GM10266 (cell line): ENCODE measurements around the gene IGDCC3.

Experiments used
- DNase-seq: peaks from one replicate; pipeline ENCODE4 v3.0.0; 2012; ENCODE audit errors: extremely low spot score
- TF ChIP-seq, protein P1 (sequence below): IDR thresholded peaks from 2 replicates; pipeline ENCODE4 v1.5.1; 2012; ENCODE audit warnings: mild to moderate bottlenecking, low read depth; ENCODE audit not compliant: control insufficient read depth, insufficient read depth; ENCODE audit errors: missing control alignments

IGDCC3 gene

DNA sequence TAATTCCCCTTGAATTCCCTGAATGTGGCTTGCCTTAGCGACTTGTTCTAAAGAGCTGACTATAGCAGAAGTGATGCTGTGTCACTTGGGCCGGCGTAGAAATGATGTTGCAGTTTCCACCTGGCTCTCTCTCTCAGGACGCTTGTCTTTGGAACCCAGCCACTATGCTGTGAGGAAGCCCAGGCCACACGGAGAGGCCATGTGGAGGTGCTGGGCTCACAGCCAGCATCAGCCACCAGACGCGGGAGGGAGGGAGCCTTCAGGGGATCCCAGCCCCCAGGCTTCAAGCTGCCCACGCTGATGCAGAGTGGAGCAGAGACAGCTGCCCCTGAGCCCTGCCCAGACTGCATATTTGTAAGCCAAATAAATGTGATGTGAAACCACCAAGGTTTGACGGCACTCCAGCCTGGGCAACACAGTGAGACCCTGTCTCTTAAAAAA lies 54.7 kb downstream of the IGDCC3 start:
- DNase-seq, result no peak
- TF ChIP-seq, protein P1, sequence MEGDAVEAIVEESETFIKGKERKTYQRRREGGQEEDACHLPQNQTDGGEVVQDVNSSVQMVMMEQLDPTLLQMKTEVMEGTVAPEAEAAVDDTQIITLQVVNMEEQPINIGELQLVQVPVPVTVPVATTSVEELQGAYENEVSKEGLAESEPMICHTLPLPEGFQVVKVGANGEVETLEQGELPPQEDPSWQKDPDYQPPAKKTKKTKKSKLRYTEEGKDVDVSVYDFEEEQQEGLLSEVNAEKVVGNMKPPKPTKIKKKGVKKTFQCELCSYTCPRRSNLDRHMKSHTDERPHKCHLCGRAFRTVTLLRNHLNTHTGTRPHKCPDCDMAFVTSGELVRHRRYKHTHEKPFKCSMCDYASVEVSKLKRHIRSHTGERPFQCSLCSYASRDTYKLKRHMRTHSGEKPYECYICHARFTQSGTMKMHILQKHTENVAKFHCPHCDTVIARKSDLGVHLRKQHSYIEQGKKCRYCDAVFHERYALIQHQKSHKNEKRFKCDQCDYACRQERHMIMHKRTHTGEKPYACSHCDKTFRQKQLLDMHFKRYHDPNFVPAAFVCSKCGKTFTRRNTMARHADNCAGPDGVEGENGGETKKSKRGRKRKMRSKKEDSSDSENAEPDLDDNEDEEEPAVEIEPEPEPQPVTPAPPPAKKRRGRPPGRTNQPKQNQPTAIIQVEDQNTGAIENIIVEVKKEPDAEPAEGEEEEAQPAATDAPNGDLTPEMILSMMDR, result no peak

DNA sequence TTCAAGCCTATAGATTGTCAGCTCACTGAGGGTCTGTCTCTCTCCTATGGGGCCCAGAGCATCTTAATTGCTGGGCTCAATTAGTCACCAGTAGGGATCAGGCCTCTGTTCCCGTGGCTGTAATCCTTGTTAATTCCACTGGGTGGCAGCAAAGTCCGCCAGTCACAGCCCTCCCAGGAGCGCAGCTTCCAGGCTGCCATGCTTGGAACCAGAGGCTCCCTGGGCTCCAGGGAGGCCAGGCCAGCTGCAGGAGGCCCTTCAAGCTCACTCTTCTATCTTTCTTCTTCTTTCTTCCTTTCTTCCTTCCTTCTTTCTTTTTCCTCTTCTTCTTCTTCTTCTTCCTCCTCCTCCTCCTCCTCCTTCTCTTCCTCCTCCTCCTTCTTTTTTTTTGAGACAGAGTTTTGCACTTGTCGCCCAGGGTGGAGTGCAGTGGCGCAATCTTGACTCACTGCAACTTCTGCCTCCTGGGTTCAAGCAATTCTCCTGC lies 58.9 kb downstream of the IGDCC3 start:
- TF ChIP-seq, protein P1, result peak; percentile 85
- peak; percentile 86 for DNase-seq

DNA sequence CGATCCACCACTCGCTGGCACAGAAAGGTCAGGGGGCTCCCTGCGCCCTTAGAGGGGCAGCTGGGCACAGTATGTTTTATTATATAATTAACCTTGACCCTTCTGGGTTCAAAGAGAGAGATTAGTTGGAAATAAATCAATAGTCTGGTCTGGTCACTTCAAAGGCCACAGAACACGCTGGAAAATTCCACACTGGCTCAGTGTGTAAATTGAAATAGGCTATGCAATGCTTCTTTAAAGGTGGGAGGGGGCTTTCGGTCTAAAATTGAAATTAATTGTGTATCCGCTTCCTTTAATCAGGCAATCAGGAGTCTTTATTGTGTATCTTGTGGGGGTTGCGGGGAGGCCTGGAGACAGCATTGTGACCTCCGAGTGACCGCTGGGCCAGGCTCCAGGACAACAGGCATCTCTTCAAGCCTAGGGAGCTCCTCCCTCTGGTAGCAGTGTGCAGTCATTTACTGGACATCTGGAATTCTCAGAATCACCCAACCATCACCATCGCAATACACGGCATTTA lies 65.3 kb downstream of the IGDCC3 start:
- no peak for DNase-seq

DNA sequence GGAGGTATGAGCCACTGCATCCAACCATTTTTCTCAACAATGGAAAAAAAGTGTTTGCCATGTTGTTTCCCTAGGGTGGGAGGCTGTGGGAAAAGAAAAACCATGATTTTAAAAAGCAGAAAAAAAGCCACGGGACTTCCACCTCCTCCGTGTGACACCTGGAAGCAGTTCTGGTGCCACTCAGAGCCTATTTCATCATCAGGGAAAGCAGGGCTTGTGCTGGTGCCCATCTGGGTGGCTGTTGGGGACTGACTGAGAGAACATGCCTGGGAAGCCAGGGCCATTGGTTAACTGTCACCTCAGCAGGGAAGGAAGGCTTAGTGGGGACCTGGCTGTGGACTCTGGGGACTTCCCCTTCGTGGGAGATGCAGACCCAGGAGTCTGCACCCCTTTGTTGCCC lies 66.0 kb downstream of the IGDCC3 start:
- DNase-seq, result no peak
- TF ChIP-seq, protein P1, result no peak

More for the DNA sequence above, 65.3 kb downstream of the IGDCC3 start:
- TF ChIP-seq, protein P1, result no peak

DNA sequence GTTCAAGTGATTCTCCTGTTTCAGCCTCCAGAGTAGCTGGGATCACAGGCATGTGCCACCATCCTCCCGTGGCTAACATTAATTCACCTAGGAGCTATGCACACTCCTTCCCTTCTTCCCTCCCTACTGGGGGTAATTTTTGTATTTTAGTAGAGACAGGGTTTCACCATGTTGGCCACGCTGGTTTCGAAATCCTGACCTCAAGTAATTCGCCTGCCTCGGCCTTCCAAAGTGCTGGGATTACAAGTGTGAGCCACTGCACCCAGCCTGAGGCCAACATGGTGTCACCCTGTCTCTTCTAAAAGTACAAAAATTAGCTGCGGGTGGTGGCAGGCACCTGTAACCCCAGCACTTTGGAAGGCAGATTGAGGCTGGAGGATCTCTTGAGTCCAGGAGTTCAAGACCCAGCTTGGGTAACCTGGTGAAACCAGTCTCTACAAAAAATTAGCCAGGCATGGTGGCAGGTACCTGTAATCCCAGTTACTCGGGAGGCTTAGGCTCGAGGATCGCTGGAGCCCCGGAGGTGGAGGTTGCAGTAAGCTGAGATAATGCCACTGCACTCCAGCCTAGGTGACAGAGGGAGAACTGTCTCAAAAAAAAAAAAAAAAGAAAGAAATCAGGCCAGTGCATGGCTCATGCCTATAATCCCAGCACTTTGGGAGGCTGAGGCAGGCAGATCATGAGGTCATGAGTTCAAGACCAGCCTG lies 67.2 kb downstream of the IGDCC3 start:
- DNase-seq, result no peak
- TF ChIP-seq, protein P1, result no peak

DNA sequence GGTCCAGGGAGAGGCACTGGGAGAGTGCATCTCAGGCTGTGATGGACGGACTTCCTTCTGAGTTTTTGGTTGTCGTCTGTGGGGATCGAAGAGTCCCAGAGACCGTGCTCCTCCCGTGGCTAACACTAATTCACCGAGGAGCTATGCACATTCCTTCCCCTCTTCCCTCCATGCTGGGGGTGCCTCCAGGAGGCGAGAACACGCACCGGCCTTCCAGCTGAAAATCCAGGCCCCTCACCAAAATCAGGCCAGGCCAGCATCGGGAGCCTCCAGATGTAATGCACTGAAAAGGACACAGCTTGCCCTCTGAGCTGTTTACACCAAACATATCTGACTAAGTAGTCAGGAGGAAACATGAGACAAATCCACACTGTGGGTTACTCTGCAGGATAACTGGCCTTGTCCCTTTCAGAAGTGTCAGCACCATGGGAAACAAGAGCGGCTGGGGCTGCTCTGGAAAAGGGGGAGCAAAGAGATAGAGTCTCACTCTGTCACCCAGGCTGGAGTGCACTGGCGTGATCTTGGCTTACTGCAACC lies 67.9 kb downstream of the IGDCC3 start:
- no peak for DNase-seq
- TF ChIP-seq, protein P1, result no peak

DNA sequence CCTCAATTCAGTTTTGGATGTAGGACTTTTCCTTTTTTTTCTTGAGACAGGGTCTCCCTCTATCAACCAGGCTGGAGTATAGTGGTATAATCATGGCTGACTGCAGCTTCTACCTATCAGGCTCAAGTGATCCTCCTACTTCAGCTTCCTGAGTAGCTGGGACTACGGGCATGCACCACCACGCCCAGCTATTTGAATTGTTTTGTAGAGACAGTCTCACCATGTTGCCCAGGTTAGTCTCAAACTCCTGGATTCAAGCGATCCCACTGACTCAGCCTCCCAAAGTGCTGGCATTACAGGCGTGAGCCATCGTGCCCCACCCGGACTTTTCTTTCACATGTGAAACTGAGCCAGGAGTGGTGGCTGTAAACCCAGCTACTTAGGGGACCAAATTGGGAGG lies 69.8 kb downstream of the IGDCC3 start:
- TF ChIP-seq, protein P1, result no peak
- DNase-seq, result no peak
